ENCODE data around the gene PIGB.
"Not testable (repeated sequence)": the region's sequence is repeated elsewhere in the genome, so short reads cannot be mapped to it uniquely, and the experiment has no call there.

PIGB gene

DNA sequence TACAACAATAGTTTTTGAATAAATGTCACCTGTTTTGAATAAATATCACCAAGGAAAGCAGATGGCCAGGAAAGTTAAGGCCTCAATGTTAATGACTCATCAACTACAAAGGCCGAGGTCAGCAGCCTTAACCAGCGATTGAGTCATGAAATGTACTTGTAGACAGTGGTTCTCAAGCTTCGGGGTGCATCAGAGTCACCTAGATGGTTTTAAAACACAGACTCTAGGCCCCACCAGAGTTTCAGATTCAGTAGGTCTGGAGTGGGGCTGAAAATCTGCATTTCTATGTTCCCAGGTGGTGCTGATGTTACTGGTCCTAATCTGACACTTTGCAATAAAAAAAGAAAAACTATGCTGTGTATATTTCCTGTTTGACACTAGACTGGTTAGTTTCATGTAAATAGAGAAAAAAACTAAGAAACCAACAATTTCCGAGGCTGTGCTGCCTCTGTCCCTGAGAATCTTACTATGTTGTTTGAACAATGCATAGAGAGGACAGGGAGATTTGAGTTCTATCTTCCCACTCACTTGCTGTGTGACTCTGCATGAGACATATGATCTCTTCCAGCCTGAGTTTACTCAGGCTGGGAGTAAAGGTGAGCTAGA, 39.2 kb upstream of the PIGB start:
- TF ChIP-seq, protein P1, sequence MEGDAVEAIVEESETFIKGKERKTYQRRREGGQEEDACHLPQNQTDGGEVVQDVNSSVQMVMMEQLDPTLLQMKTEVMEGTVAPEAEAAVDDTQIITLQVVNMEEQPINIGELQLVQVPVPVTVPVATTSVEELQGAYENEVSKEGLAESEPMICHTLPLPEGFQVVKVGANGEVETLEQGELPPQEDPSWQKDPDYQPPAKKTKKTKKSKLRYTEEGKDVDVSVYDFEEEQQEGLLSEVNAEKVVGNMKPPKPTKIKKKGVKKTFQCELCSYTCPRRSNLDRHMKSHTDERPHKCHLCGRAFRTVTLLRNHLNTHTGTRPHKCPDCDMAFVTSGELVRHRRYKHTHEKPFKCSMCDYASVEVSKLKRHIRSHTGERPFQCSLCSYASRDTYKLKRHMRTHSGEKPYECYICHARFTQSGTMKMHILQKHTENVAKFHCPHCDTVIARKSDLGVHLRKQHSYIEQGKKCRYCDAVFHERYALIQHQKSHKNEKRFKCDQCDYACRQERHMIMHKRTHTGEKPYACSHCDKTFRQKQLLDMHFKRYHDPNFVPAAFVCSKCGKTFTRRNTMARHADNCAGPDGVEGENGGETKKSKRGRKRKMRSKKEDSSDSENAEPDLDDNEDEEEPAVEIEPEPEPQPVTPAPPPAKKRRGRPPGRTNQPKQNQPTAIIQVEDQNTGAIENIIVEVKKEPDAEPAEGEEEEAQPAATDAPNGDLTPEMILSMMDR (IDR thresholded peaks at IDR 0.05; ENCODE audit: borderline replicate concordance, insufficient read depth, low read depth, low read length): no peak
- no peak overlapping the region for H3K4me3 ChIP-seq (ENCODE audit: low read depth, low read length)

DNA sequence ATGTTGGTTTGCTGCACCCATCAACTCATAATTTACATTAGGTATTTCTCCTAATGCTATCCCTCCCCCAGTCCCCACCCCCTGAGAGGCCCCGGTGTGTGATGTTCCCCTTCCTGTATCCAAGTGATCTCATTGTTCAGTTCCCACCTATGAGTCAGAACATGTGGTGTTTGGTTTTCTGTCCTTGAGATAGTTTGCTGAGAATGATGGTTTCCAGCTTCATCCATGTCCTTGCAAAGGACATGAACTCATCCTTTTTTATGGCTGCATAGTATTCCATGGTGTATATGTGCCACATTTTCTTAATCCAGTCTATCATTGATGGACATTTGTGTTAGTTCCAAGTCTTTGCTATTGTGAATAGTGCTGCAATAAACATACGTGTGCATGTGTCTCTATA, 38.4 kb upstream of the PIGB start:
- not testable (repeated sequence) for H3K4me3 ChIP-seq (ENCODE audit: low read depth, low read length)

DNA sequence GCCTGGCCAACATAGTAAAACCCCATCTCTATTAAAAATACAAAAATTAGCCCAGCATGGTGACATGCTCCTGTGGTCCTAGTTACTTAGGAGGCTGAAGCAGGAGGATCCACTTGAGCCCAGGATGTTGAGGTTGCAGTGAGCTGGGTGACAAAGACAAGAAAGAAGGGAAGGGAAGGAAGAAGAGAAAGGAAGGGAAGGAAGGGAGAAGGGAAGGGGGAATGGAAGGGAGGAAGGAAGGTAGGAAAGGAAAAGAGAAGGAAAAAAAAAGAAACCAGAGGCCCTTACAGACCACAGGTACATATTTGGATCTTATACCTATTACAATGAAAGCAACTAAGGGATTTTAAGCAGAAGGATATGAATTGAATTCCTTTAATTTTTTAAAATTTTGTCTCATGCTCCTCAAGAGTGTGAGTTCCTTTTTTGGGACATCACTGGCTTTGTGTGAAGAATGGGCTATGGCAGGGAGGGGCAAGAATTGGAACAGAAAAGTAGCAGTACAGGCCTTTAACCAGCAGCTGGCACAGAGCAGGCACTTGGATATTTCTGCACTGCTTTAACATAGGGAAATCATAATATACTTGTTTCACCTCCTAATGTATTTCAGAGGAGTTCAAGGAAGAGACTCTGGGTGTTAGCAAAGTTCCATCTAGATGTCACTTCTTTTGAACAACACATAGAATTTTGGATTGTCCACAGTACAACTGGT, 37.3 kb upstream of the PIGB start:
- TF ChIP-seq, protein P1 (IDR thresholded peaks at IDR 0.05; ENCODE audit: borderline replicate concordance, insufficient read depth, low read depth, low read length): no peak
- H3K4me3 ChIP-seq (ENCODE audit: low read depth, low read length): no peak overlapping the region

DNA sequence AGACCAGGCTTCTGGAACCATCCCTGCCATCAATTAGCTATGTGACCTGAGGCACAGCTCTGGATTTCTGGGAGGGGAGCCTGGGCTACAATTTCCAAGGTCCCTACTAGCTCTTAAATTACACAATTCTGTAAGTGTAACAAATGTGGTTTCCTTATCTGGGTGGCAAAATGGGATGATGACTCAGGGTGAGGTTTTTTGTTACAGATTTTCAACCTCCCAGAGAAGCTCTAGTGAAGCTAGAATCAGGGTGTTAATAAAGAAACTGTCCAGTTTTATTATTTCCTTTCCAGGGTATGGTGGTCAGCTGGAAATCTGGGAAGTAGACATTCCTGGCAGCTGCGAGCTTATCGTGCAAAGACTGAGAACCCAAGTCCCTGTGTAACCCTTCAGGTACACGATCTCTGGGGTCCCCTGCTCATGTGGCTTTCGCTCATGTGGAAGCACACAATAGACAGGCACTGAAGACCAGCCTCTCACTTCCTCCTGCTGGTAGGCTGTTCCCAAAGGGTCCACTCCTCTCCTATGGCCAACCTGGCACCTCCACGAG, 36.7 kb upstream of the PIGB start:
- TF ChIP-seq, protein P1 (IDR thresholded peaks at IDR 0.05; ENCODE audit: borderline replicate concordance, insufficient read depth, low read depth, low read length): no peak
- H3K4me3 ChIP-seq (ENCODE audit: low read depth, low read length): no peak overlapping the region

DNA sequence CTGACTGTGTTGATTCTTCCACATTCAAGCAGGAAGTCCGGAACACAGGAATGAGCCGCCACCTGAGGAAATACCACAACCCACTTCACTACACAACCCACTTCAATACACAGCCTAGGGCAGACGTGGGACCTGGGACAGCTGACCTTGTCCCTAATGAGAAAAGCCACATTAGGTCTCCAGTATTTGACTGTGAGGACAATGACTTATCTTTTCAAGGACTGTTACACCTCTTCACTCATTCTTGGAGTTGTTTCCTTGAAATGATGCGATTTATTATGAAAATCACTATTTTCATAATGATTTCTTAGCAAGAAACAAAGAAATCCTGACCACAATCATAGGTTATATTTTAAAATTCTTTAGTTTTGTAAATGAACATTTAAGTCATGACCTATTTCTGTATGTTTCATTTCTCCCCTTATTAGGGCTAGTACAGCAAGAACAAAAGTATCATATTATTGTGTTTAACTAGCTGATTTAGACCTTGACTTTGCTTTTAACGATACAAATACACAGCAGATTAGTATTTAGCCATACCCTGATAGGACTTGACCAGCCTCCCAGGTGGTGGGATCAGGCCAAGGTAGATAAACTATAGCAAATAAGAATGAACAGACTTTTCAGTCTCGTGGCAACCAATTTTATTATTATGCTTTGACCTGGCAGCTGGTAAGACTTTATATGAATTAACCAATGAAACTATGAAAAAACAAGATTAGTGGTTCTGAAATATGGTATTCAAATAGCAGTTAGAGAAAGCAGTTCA, 35.5 kb upstream of the PIGB start:
- TF ChIP-seq, protein P1 (IDR thresholded peaks at IDR 0.05; ENCODE audit: borderline replicate concordance, insufficient read depth, low read depth, low read length): no peak
- H3K4me3 ChIP-seq (ENCODE audit: low read depth, low read length): no peak overlapping the region

DNA sequence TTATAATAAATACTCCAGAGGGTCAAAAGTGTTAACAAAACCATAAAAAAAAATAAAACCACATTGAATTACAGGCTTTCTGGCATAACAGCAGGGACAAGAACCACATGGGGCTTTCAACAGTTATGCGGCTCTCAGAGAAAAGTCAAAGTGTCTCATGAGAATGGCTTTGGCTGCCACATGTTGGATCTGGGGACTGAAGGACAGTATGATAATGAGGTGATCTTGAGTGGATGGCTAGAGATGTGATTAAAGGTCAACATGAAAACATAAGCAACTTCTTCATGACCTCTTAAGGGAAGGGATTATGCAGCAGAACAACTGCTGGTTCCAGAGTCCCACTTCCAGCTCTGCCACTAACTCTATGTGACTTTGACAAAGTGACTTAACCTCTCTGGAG, 34.6 kb upstream of the PIGB start:
- TF ChIP-seq, protein P1 (IDR thresholded peaks at IDR 0.05; ENCODE audit: borderline replicate concordance, insufficient read depth, low read depth, low read length): no peak
- no peak overlapping the region for H3K4me3 ChIP-seq (ENCODE audit: low read depth, low read length)

DNA sequence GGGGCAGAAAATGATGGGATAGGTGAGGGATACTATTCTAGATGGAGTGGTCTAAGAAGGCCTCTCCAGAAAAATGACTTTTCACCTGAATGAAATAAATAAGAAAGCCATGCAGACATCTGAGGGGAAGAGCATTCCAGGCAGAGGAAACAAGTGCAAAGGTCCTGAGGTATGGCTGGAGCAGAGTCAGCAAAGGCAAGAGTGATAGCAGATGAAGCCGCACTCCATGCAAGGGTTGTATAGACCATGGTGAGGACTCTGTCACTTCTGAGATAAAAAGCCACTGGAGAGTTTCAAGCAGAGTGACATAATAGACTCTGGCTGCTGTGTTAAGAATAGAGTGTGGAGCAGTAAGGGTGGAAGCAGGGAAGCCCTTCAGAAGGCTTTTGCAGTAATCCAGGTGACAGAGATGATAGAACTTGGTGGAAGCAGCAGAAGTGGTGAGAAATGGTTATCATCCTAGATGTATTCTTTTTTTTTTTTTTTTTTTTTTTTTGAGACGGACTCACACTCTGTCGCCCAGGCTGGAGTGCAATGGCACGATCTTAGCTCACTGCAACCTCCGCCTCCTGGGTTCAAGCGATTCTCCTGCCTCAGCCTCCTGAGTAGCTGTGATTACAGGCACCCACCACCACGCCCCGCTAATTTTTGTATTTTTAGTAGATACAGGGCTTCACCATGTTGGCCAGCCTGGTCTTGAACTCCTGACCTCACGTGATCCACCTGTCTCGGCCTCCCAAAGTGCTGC, 32.4 kb upstream of the PIGB start:
- H3K4me3 ChIP-seq (ENCODE audit: low read depth, low read length): not testable (repeated sequence)

Measured in GM12875 (cell line).